Lower leg skin (tissue), 3 donors: ENCODE measurements around the gene IFT27.

Experiments used
- POLR2A ChIP-seq, 2 donors: fragments of 450-650 bp; IDR thresholded peaks; one replicate each; pipeline ENCODE4 v1.6.1; 2016 to 2017; ENCODE audit warnings: antibody characterized with exemption in 2 of 2, mild to moderate bottlenecking in 1 of 2, moderate library complexity in 1 of 2
- TF ChIP-seq, protein P1 (sequence below), 3 donors: fragments of 450-650 bp; IDR thresholded peaks; one replicate each; pipeline ENCODE4 v1.5.1; 2016; ENCODE audit warnings: antibody characterized with exemption in 3 of 3, mild to moderate bottlenecking in 3 of 3, moderate library complexity in 2 of 3

- TF ChIP-seq, protein P1, sequence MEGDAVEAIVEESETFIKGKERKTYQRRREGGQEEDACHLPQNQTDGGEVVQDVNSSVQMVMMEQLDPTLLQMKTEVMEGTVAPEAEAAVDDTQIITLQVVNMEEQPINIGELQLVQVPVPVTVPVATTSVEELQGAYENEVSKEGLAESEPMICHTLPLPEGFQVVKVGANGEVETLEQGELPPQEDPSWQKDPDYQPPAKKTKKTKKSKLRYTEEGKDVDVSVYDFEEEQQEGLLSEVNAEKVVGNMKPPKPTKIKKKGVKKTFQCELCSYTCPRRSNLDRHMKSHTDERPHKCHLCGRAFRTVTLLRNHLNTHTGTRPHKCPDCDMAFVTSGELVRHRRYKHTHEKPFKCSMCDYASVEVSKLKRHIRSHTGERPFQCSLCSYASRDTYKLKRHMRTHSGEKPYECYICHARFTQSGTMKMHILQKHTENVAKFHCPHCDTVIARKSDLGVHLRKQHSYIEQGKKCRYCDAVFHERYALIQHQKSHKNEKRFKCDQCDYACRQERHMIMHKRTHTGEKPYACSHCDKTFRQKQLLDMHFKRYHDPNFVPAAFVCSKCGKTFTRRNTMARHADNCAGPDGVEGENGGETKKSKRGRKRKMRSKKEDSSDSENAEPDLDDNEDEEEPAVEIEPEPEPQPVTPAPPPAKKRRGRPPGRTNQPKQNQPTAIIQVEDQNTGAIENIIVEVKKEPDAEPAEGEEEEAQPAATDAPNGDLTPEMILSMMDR (IDR thresholded peaks at IDR 0.05): no peak
- no peak for TF ChIP-seq POLR2A (IDR thresholded peaks at IDR 0.05)
These were observed 22.2 kb upstream of the IFT27 start for GRCh38 chr22:36797911-36798673.
